Fibroblast of skin of back (primary cell): ENCODE measurements around the gene COL17A1.
A peak's percentile ranks its signal among the peaks of the same experiment; 100 is the strongest.

Experiments
- DNase-seq: peaks from one replicate; pipeline ENCODE4 v3.0.0-alpha.2; 2013

Gene COL17A1

GRCh38 chr10:104096692-104097091 is 11.0 kb upstream of the COL17A1 start:
- no peak for DNase-seq

- DNase-seq = no peak
Observed at GRCh38 chr10:104092749-104093148, 7.1 kb upstream of the COL17A1 start.

GRCh38 chr10:104090611-104091010 is 4.9 kb upstream of the COL17A1 start:
- peak; percentile 27 for DNase-seq

GRCh38 chr10:104089621-104090020 is 3.9 kb upstream of the COL17A1 start:
- no peak for DNase-seq

- DNase-seq = no peak
Observed at GRCh38 chr10:104088239-104088638, 2.6 kb upstream of the COL17A1 start.

GRCh38 chr10:104084482-104085142 is 1.1 kb downstream of the COL17A1 start:
- DNase-seq = no peak

GRCh38 chr10:104081998-104082397 is 3.7 kb downstream of the COL17A1 start:
- no peak for DNase-seq

GRCh38 chr10:104080762-104081161 is 4.9 kb downstream of the COL17A1 start:
- no peak for DNase-seq

GRCh38 chr10:104077663-104078151 is 8.0 kb downstream of the COL17A1 start:
- DNase-seq = no peak

GRCh38 chr10:104077247-104077646 is 8.4 kb downstream of the COL17A1 start:
- DNase-seq = no peak

GRCh38 chr10:104076743-104077160 is 8.9 kb downstream of the COL17A1 start:
- DNase-seq = peak; percentile 33

- DNase-seq = no peak
Observed at GRCh38 chr10:104074505-104074904, 11.2 kb downstream of the COL17A1 start.

- no peak for DNase-seq
Observed at GRCh38 chr10:104072786-104073185, 12.9 kb downstream of the COL17A1 start.

- no peak for DNase-seq
Observed at GRCh38 chr10:104069613-104070012, 16.1 kb downstream of the COL17A1 start.

- DNase-seq = no peak
Observed at GRCh38 chr10:104067525-104067924, 18.2 kb downstream of the COL17A1 start.

GRCh38 chr10:104066945-104067344 is 18.7 kb downstream of the COL17A1 start:
- no peak for DNase-seq

- DNase-seq = no peak
Observed at GRCh38 chr10:104065748-104066147, 19.9 kb downstream of the COL17A1 start.

- DNase-seq = no peak
Observed at GRCh38 chr10:104061196-104061595, 24.5 kb downstream of the COL17A1 start.

GRCh38 chr10:104059364-104059763 is 26.3 kb downstream of the COL17A1 start:
- no peak for DNase-seq

- no peak for DNase-seq
Observed at GRCh38 chr10:104057717-104058116, 28.0 kb downstream of the COL17A1 start.

GRCh38 chr10:104056619-104057273 is 28.9 kb downstream of the COL17A1 start:
- no peak for DNase-seq

- DNase-seq = peak; percentile 81
Observed at GRCh38 chr10:104054430-104054829, 31.2 kb downstream of the COL17A1 start.

GRCh38 chr10:104053201-104053600 is 32.5 kb downstream of the COL17A1 start:
- no peak for DNase-seq

- DNase-seq = no peak
Observed at GRCh38 chr10:104052431-104052830, 33.2 kb downstream of the COL17A1 start.
